T-helper 1 cell treated with Interleukin-12 subunit alpha and Interleukin-12 subunit beta and Interleukin-4 antibody, amounts not matched to agents 30 ng/mL and 1 ng/mL, for 36 hours (primary cell): ENCODE measurements around the gene STS. TPM values are rescaled to one million over a fixed set of nuclear protein-coding genes. Genes with fewer than 3 reads are reported as not detected.

Experiments used
- intact Hi-C: fragments of 100-400 bp; cut with micrococcal nuclease; formaldehyde crosslinking; loops from one replicate; pipeline ENCODE4 v1.15.1; 2024
- total RNA-seq: library from RNA; stranded (reverse); gene quantifications from 2 replicates; pipeline ENCODE4 v1.2.3, GENCODE V29; 2022

STS gene
- total RNA-seq, 1 donor from 2014 or later = 2.0 TPM

- intact Hi-C loops = no loop called here
Measured at GRCh38 chrX:7139202-7140081, 8.1 kb upstream of the STS start.

- intact Hi-C loops = no loop called here
Measured at GRCh38 chrX:7143076-7143475, 4.4 kb upstream of the STS start.

GRCh38 chrX:7143941-7144525, 3.5 kb upstream of the STS start:
- intact Hi-C loops = no loop called here

- intact Hi-C loops = no loop called here
Measured at GRCh38 chrX:7145454-7145853, 2.1 kb upstream of the STS start.

- intact Hi-C loops = no loop called here
Measured at GRCh38 chrX:7146020-7146702, 1.4 kb upstream of the STS start.

GRCh38 chrX:7146703-7147412, 654 bp upstream of the STS start:
- intact Hi-C loops = no loop called here

GRCh38 chrX:7147978-7148854, 704 bp downstream of the STS start, which contains the start of gene PUDP:
PUDP (minus strand) TSS chrX:7148153; CDS start chrX:7148113, 40 bp downstream.
- intact Hi-C loops = loop anchor here (1.0 kb wide), 2 partner anchors 16 to 64 kb away; no protein-coding TSS in a partner anchor

GRCh38 chrX:7149411-7149810, 1.9 kb downstream of the STS start:
- intact Hi-C loops = no loop called here

GRCh38 chrX:7153231-7153630, 5.7 kb downstream of the STS start:
- intact Hi-C loops = no loop called here

GRCh38 chrX:7154041-7154597, 6.6 kb downstream of the STS start:
- intact Hi-C loops = no loop called here

- intact Hi-C loops = no loop called here
Measured at GRCh38 chrX:7155163-7155562, 7.7 kb downstream of the STS start.

- intact Hi-C loops = no loop called here
Measured at GRCh38 chrX:7156879-7157278, 9.4 kb downstream of the STS start.

GRCh38 chrX:7158468-7158990, 11.0 kb downstream of the STS start:
- intact Hi-C loops = no loop called here

- intact Hi-C loops = no loop called here
Measured at GRCh38 chrX:7159149-7159861, 11.8 kb downstream of the STS start.

GRCh38 chrX:7163146-7163677, 15.7 kb downstream of the STS start:
- intact Hi-C loops = no loop called here

GRCh38 chrX:7164174-7164573, 16.7 kb downstream of the STS start:
- intact Hi-C loops = no loop called here

GRCh38 chrX:7168371-7168770, 20.9 kb downstream of the STS start:
- intact Hi-C loops = no loop called here

GRCh38 chrX:7169627-7170026, 22.1 kb downstream of the STS start:
- intact Hi-C loops = no loop called here

GRCh38 chrX:7170898-7171297, 23.4 kb downstream of the STS start:
- intact Hi-C loops = loop anchor here (1.0 kb wide), 2 partner anchors 39 to 112 kb away; no protein-coding TSS in a partner anchor
